Thyroid gland (tissue), 4 donors: ENCODE measurements around the gene BPHL. TPM values are rescaled to one million over a fixed set of nuclear protein-coding genes. Genes with fewer than 3 reads are reported as not detected.

ENCODE experiments used
- DNase-seq, 2 donors: peaks; one replicate each; pipeline ENCODE4 v3.0.0-alpha.2; 2019
- H3K27ac ChIP-seq, 3 donors: fragments of 200-600 bp; sonication (generic); 1 replicate in 2 of 3; 2 replicates in 1 of 3; pipeline ENCODE4 v1.5.1; 2016 to 2019; ENCODE audit warnings: mild to moderate bottlenecking in 1 of 3, moderate library complexity in 1 of 3
- H3K27me3 ChIP-seq: fragments of 200-600 bp; sonication (generic); one replicate; pipeline ENCODE4 v1.5.1; 2019
- H3K36me3 ChIP-seq, 2 donors: fragments of 200-600 bp; sonication (generic); one replicate each; pipeline ENCODE4 v1.5.1; 2016 to 2019
- H3K4me1 ChIP-seq, 2 donors: fragments of 200-600 bp; sonication (generic); one replicate each; pipeline ENCODE4 v1.5.1; 2017 to 2019
- H3K4me3 ChIP-seq, 3 donors: fragments of 200-600 bp; sonication (generic); replicated peaks in 1 of 3; 1 replicate in 2 of 3; 2 replicates in 1 of 3; pipeline ENCODE4 v1.5.1; 2016; ENCODE audit warnings: mild to moderate bottlenecking in 1 of 3
- H3K9me3 ChIP-seq: fragments of 200-600 bp; sonication (generic); one replicate; pipeline ENCODE4 v1.5.1; 2017
- POLR2A ChIP-seq, 2 donors: fragments of 450-650 bp; IDR thresholded peaks; one replicate each; pipeline ENCODE4 v1.6.1; 2017; ENCODE audit warnings: antibody characterized with exemption in 2 of 2, mild to moderate bottlenecking in 2 of 2, moderate library complexity in 1 of 2
- WGBS, 2 donors: methylation state at CpG; one replicate each; pipeline ENCODE4 v1.1.5; 2017; 5-methylcytosine and 5-hydroxymethylcytosine counted together
- intact Hi-C: fragments of 100-400 bp; cut with DNase I; formaldehyde crosslinking; loops from one replicate; pipeline ENCODE4 v1.15.1; 2023
- total RNA-seq, 4 donors: library from RNA; depleted of rRNA; stranded (reverse); fragments of >200 nt; gene quantifications; one replicate each; pipeline ENCODE4 v1.2.3, GENCODE V29; 2016
- TF ChIP-seq, protein P1 (sequence below), 6 experiments: fragments of 200-600 bp in 3 of 6; fragments of 450-650 bp in 3 of 6; sonication (generic) in 3 of 6; IDR thresholded peaks; one replicate each; pipeline ENCODE4 v1.5.1; 2016 to 2019; ENCODE audit warnings: antibody characterized with exemption in 6 of 6, mild to moderate bottlenecking in 2 of 6, inconsistent platforms in 1 of 6, moderate library complexity in 1 of 6

BPHL gene
- total RNA-seq, 4 donors from 2014 or later, result 8.6 to 17.5 (median 11.9) TPM

- Histone ChIP-seq H3K4me1 (peaks cover 4 to 14% of the 10 kb centered on the region in 2 donors), H3K36me3 (peaks cover 4 to 12% of the 10 kb centered on the region in 2 donors), H3K27ac (peak overlapping the region in 2 of 3 donors; percentile 76 to 89), H3K9me3 (no peaks in the 10 kb centered on the region), H3K27me3 (no peaks in the 10 kb centered on the region), H3K4me3 (peak overlapping the region; percentile 61 to 72 (median 70))
- WGBS, 2 donors, result 32% methylated on average over 14 to 15 of the region's 19 CpGs
- no peak for TF ChIP-seq POLR2A (IDR thresholded peaks at IDR 0.05)
- TF ChIP-seq, protein P1, sequence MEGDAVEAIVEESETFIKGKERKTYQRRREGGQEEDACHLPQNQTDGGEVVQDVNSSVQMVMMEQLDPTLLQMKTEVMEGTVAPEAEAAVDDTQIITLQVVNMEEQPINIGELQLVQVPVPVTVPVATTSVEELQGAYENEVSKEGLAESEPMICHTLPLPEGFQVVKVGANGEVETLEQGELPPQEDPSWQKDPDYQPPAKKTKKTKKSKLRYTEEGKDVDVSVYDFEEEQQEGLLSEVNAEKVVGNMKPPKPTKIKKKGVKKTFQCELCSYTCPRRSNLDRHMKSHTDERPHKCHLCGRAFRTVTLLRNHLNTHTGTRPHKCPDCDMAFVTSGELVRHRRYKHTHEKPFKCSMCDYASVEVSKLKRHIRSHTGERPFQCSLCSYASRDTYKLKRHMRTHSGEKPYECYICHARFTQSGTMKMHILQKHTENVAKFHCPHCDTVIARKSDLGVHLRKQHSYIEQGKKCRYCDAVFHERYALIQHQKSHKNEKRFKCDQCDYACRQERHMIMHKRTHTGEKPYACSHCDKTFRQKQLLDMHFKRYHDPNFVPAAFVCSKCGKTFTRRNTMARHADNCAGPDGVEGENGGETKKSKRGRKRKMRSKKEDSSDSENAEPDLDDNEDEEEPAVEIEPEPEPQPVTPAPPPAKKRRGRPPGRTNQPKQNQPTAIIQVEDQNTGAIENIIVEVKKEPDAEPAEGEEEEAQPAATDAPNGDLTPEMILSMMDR (IDR thresholded peaks at IDR 0.05), result no peak
- no peak for DNase-seq
- intact Hi-C loops, result no loop called here
These were observed 671 bp downstream of the BPHL start for GRCh38 chr6:3119040-3119723.

- no peaks in the 10 kb centered on the region for H3K9me3 ChIP-seq
- no peaks in the 10 kb centered on the region for H3K27me3 ChIP-seq
- intact Hi-C loops, result no loop called here
- H3K27ac ChIP-seq, result no peak overlapping the region
- H3K4me1 ChIP-seq, result peaks cover 4 to 14% of the 10 kb centered on the region in 2 donors
- H3K4me3 ChIP-seq, result no peak overlapping the region
- no peaks in the 10 kb centered on the region for H3K36me3 ChIP-seq
- TF ChIP-seq POLR2A (IDR thresholded peaks at IDR 0.05), result no peak
- TF ChIP-seq, protein P1 (IDR thresholded peaks at IDR 0.05), result no peak
- 92% methylated on average over 5 of the region's 5 CpGs for WGBS, 2 donors
- no peak for DNase-seq
These were observed 2.2 kb downstream of the BPHL start for GRCh38 chr6:3120765-3121089.

- WGBS, 2 donors, result 85 to 88% methylated on average over 7 to 8 of the region's 9 CpGs
- peaks cover 4 to 12% of the 10 kb centered on the region in 2 donors for H3K4me1 ChIP-seq
- TF ChIP-seq POLR2A (IDR thresholded peaks at IDR 0.05), result no peak
- TF ChIP-seq, protein P1 (IDR thresholded peaks at IDR 0.05), result no peak
- no peak for DNase-seq
- H3K27me3 ChIP-seq, result no peaks in the 10 kb centered on the region
- intact Hi-C loops, result no loop called here
- no peaks in the 10 kb centered on the region for H3K36me3 ChIP-seq
- H3K27ac ChIP-seq, result no peak overlapping the region
- no peaks in the 10 kb centered on the region for H3K9me3 ChIP-seq
- H3K4me3 ChIP-seq, result no peak overlapping the region
These were observed 4.3 kb downstream of the BPHL start for GRCh38 chr6:3122823-3123182.

GRCh38 chr6:3124667-3125066 is 6.2 kb downstream of the BPHL start:
- peaks cover 2 to 3% of the 10 kb centered on the region in 2 donors for H3K36me3 ChIP-seq
- WGBS, 2 donors, result 47 to 55% methylated on average over 8 of the region's 8 CpGs
- H3K9me3 ChIP-seq, result no peaks in the 10 kb centered on the region
- peak in 1 of 2 donors; percentile 21 for DNase-seq
- peaks cover 0 to 2% of the 10 kb centered on the region in 2 donors for H3K4me1 ChIP-seq
- TF ChIP-seq POLR2A (IDR thresholded peaks at IDR 0.05), result no peak
- TF ChIP-seq, protein P1 (IDR thresholded peaks at IDR 0.05), result no peak
- intact Hi-C loops, result loop anchor here (5.0 kb wide), 1 partner anchor 128 kb away; no protein-coding TSS in a partner anchor
- H3K4me3 ChIP-seq, result no peak overlapping the region
- H3K27me3 ChIP-seq, result no peaks in the 10 kb centered on the region
- H3K27ac ChIP-seq, result no peak overlapping the region

DNA sequence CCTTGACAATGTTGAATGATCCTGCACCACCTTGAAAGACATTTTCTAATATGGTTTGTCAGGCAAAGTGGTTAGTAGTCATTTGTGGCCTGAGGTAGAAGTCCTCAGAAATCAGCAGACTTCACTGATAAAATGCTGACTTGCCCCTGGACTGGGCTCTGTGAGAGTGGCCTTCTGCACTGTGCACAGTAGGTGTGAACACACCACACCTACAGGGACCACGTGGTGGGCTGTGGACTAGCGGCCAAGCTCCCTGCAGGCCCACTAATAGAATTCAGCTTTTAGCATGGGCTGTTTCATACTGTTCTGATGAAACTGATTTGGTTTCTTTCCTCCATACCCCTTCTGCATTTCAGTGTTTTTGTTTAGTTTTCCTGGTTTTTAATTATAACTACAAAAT is 7.3 kb downstream of the BPHL start:
- intact Hi-C loops, result loop anchor here (5.0 kb wide), 1 partner anchor 126 kb away; no protein-coding TSS in a partner anchor

More for the DNA sequence above, 7.3 kb downstream of the BPHL start:
- H3K4me1 ChIP-seq, result no peaks in the 10 kb centered on the region
- peaks cover 2 to 3% of the 10 kb centered on the region in 2 donors for H3K36me3 ChIP-seq
- no peaks in the 10 kb centered on the region for H3K9me3 ChIP-seq
- no peak for DNase-seq
- no peak overlapping the region for H3K4me3 ChIP-seq
- TF ChIP-seq POLR2A (IDR thresholded peaks at IDR 0.05), result no peak
- TF ChIP-seq, protein P1 (IDR thresholded peaks at IDR 0.05), result no peak
- H3K27ac ChIP-seq, result no peak overlapping the region
- WGBS, 2 donors, result 48 to 54% methylated on average over 2 of the region's 2 CpGs
- H3K27me3 ChIP-seq, result no peaks in the 10 kb centered on the region
